ENCODE data around the gene STAT3. TPM values are rescaled to one million over a fixed set of nuclear protein-coding genes. Genes with fewer than 3 reads are reported as not detected.

Gene STAT3
- polyA plus RNA-seq, 1 of the 3 experiments (the other 2 are of a cell fraction): 35.7 TPM

DNA sequence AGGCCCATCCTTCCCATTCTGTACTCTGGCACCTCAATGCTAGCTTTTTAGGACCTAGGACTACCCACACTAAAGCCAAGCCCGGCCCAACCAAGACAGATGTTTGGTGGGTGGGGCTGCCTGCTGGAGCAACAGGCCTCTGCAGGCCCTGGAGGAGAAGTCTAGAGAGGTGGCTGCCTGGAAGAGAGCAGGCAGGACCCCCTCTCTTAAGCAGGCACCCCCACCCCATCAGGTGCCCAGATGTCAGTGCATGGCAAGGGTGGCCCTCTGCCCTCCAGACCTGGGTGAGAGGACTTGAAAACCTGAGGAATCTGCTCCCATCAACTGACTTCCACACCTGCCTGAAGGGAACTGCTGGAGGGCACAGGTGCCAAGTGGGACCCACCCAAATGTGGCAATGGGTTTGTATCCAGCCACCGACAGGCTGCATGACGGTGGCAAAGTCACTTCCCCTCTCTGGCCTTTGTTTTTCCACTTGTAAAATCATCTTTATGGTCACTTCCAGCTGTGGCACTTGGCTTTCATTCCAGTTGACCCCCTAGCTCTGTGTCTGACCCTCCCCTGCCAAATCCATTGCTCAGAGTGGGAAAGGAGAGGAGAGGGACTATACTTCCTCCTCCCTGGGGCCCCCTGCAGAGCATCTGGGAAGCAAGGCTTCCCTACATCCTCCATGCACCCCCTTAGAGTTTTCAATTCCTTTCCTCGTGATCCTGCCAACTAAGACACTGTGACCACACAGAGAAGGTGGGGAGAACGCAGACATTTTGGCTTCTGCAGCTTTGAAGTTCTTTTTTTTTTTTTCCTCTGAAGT lies 101.6 kb downstream of the STAT3 start:
- 91% methylated on average over 5 of the region's 5 CpGs for WGBS (ENCODE audit: low lambda C conversion rate)

More for the DNA sequence above, 101.6 kb downstream of the STAT3 start:
- no peaks in the 10 kb centered on the region for H3K9me2 ChIP-seq
- no peak overlapping the region for H3K4me2 ChIP-seq
- peaks cover 0 to 18% of the 10 kb centered on the region in 2 experiments; a peak in 1 of 4 replicates for H3K4me1 ChIP-seq (ENCODE audit: control insufficient read depth in 1 of 2, insufficient read depth in 2 of 2, low read depth in 1 of 2, low read length in 1 of 2)
- H3K9me3 ChIP-seq: no peaks in the 10 kb centered on the region
- DNase-seq: peak; percentile 16
- no peak overlapping the region for H3K27ac ChIP-seq (ENCODE audit: low read depth in 2 of 2, low read length in 1 of 2)
- no peaks in the 10 kb centered on the region for H4K20me1 ChIP-seq (ENCODE audit: insufficient read depth)
- no peaks in the 10 kb centered on the region for H3K36me3 ChIP-seq (replicated peaks in 1 of 2; ENCODE audit: control insufficient read depth in 1 of 2, insufficient read depth in 2 of 2, low read length in 1 of 2)
- ChIA-PET CTCF (no interaction called here), POLR2A (no interaction called here)
- no peak overlapping the region for H3K9ac ChIP-seq
- no peak overlapping the region for H3K4me3 ChIP-seq (ENCODE audit: low read depth in 2 of 2, low read length in 1 of 2)
- no peaks in the 10 kb centered on the region for H3K27me3 ChIP-seq (ENCODE audit: insufficient read depth)
- no peak for TF ChIP-seq EZH2phosphoT487 (IDR thresholded peaks at IDR 0.05; ENCODE audit: borderline replicate concordance, low read depth)
- no peak for TF ChIP-seq ELF1 (IDR thresholded peaks at IDR 0.05)
- TF ChIP-seq EP300 (IDR thresholded peaks at IDR 0.05; ENCODE audit: borderline replicate concordance in 1 of 2, low read depth in 1 of 2, low read length in 1 of 2): no peak
- TF ChIP-seq SIN3A (IDR thresholded peaks at IDR 0.05; ENCODE audit: borderline replicate concordance, low read depth, low read length): no peak
- TF ChIP-seq, protein P1, sequence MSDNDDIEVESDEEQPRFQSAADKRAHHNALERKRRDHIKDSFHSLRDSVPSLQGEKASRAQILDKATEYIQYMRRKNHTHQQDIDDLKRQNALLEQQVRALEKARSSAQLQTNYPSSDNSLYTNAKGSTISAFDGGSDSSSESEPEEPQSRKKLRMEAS (IDR thresholded peaks at IDR 0.05; ENCODE audit: low read depth): no peak
- no peak for TF ChIP-seq YY1 (IDR thresholded peaks at IDR 0.05; ENCODE audit: low read depth)
- TF ChIP-seq CTCF (IDR thresholded peaks at IDR 0.05): no peak
- TF ChIP-seq, protein P2, sequence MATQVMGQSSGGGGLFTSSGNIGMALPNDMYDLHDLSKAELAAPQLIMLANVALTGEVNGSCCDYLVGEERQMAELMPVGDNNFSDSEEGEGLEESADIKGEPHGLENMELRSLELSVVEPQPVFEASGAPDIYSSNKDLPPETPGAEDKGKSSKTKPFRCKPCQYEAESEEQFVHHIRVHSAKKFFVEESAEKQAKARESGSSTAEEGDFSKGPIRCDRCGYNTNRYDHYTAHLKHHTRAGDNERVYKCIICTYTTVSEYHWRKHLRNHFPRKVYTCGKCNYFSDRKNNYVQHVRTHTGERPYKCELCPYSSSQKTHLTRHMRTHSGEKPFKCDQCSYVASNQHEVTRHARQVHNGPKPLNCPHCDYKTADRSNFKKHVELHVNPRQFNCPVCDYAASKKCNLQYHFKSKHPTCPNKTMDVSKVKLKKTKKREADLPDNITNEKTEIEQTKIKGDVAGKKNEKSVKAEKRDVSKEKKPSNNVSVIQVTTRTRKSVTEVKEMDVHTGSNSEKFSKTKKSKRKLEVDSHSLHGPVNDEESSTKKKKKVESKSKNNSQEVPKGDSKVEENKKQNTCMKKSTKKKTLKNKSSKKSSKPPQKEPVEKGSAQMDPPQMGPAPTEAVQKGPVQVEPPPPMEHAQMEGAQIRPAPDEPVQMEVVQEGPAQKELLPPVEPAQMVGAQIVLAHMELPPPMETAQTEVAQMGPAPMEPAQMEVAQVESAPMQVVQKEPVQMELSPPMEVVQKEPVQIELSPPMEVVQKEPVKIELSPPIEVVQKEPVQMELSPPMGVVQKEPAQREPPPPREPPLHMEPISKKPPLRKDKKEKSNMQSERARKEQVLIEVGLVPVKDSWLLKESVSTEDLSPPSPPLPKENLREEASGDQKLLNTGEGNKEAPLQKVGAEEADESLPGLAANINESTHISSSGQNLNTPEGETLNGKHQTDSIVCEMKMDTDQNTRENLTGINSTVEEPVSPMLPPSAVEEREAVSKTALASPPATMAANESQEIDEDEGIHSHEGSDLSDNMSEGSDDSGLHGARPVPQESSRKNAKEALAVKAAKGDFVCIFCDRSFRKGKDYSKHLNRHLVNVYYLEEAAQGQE (IDR thresholded peaks at IDR 0.05; ENCODE audit: low read depth, low read length): no peak
- TF ChIP-seq, protein P3, sequence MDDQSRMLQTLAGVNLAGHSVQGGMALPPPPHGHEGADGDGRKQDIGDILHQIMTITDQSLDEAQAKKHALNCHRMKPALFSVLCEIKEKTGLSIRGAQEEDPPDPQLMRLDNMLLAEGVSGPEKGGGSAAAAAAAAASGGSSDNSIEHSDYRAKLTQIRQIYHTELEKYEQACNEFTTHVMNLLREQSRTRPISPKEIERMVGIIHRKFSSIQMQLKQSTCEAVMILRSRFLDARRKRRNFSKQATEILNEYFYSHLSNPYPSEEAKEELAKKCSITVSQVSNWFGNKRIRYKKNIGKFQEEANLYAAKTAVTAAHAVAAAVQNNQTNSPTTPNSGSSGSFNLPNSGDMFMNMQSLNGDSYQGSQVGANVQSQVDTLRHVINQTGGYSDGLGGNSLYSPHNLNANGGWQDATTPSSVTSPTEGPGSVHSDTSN (IDR thresholded peaks at IDR 0.05): no peak
- TF ChIP-seq TAF1 (IDR thresholded peaks at IDR 0.05; ENCODE audit: borderline replicate concordance, low read depth, low read length): no peak
- no peak for TF ChIP-seq FOXJ3 (CRISPR knock-in tag; IDR thresholded peaks at IDR 0.05)
- TF ChIP-seq, protein P4, sequence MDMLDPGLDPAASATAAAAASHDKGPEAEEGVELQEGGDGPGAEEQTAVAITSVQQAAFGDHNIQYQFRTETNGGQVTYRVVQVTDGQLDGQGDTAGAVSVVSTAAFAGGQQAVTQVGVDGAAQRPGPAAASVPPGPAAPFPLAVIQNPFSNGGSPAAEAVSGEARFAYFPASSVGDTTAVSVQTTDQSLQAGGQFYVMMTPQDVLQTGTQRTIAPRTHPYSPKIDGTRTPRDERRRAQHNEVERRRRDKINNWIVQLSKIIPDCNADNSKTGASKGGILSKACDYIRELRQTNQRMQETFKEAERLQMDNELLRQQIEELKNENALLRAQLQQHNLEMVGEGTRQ (IDR thresholded peaks at IDR 0.05; ENCODE audit: borderline replicate concordance, low read depth, low read length): no peak
- no peak for TF ChIP-seq RFX5 (IDR thresholded peaks at IDR 0.05; ENCODE audit: low read length)
- no peak for TF ChIP-seq IRF3 (IDR thresholded peaks at IDR 0.05; ENCODE audit: low read depth, low read length)
- TF ChIP-seq RAD21 (IDR thresholded peaks at IDR 0.05; ENCODE audit: low read length): no peak
- TF ChIP-seq RCOR1 (IDR thresholded peaks at IDR 0.05; ENCODE audit: low read length): no peak
- TF ChIP-seq, protein P5, sequence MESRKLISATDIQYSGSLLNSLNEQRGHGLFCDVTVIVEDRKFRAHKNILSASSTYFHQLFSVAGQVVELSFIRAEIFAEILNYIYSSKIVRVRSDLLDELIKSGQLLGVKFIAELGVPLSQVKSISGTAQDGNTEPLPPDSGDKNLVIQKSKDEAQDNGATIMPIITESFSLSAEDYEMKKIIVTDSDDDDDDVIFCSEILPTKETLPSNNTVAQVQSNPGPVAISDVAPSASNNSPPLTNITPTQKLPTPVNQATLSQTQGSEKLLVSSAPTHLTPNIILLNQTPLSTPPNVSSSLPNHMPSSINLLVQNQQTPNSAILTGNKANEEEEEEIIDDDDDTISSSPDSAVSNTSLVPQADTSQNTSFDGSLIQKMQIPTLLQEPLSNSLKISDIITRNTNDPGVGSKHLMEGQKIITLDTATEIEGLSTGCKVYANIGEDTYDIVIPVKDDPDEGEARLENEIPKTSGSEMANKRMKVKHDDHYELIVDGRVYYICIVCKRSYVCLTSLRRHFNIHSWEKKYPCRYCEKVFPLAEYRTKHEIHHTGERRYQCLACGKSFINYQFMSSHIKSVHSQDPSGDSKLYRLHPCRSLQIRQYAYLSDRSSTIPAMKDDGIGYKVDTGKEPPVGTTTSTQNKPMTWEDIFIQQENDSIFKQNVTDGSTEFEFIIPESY (IDR thresholded peaks at IDR 0.05; ENCODE audit: borderline replicate concordance, low read depth): no peak
- peaks cover 4% of the 10 kb centered on the region for H3F3A ChIP-seq (replicated peaks; ENCODE audit: insufficient read depth)
- no peak overlapping the region for H2AFZ ChIP-seq (ENCODE audit: low read depth)
- no peaks in the 10 kb centered on the region for H3K79me2 ChIP-seq (ENCODE audit: insufficient read depth)
